ENCODE measurements around the gene LDLRAD4.
A peak's percentile ranks its signal among the peaks of the same experiment; 100 is the strongest.

GRCh38 chr18:13500227-13500865 is 281.8 kb downstream of the LDLRAD4 start:
- TF ChIP-seq CTCF (IDR thresholded peaks at IDR 0.05) (no peak), POLR2A (IDR thresholded peaks at IDR 0.05) (no peak), POLR2AphosphoS5 (IDR thresholded peaks at IDR 0.05) (peak in 1 of 2 donors; percentile 21)

Measured in upper lobe of left lung (tissue), 4 donors.